H9 (cell line): ENCODE measurements around the gene SNUPN. TPM values are rescaled to one million over a fixed set of nuclear protein-coding genes. Genes with fewer than 3 reads are reported as not detected.
A peak's percentile ranks its signal among the peaks of the same experiment; 100 is the strongest.

Experiments
- DNase-seq: peaks from one replicate; pipeline ENCODE4 v3.0.0-alpha.2; 2017
- H2AFZ ChIP-seq: one replicate; pipeline ENCODE4 v1.6.1; 2013; ENCODE audit warnings: mild to moderate bottlenecking, low read length, control low read depth, moderate library complexity
- H2AK5ac ChIP-seq: 2 replicates; pipeline ENCODE4 v1.6.1; 2013; ENCODE audit warnings: low read length, control low read depth, mixed read lengths; ENCODE audit not compliant: insufficient read length
- H2BK120ac ChIP-seq: one replicate; pipeline ENCODE4 v1.6.1; 2013; ENCODE audit warnings: low read depth, mild to moderate bottlenecking, low read length, control low read depth, inconsistent platforms; ENCODE audit not compliant: poor library complexity, severe bottlenecking
- H2BK12ac ChIP-seq: 2 replicates; pipeline ENCODE4 v1.6.1; 2013; ENCODE audit warnings: low read length, control low read depth, mixed read lengths, low read depth; ENCODE audit not compliant: insufficient read length
- H2BK15ac ChIP-seq: 2 replicates; pipeline ENCODE4 v1.6.1; 2013; ENCODE audit warnings: low read depth, low read length, control low read depth
- H2BK20ac ChIP-seq: one replicate; pipeline ENCODE4 v1.6.1; 2013; ENCODE audit warnings: low read depth, mild to moderate bottlenecking, low read length, control low read depth, inconsistent platforms; ENCODE audit not compliant: poor library complexity, severe bottlenecking
- H2BK5ac ChIP-seq: 2 replicates; pipeline ENCODE4 v1.6.1; 2013; ENCODE audit warnings: low read length, control low read depth, mixed read lengths; ENCODE audit not compliant: insufficient read length
- H3K14ac ChIP-seq: 2 replicates; pipeline ENCODE4 v1.6.1; 2013; ENCODE audit warnings: low read length, control low read depth; ENCODE audit not compliant: insufficient read depth
- H3K18ac ChIP-seq: 2 replicates; pipeline ENCODE4 v1.6.1; 2013; ENCODE audit warnings: low read depth, mild to moderate bottlenecking, mixed read lengths, low read length, control low read depth; ENCODE audit not compliant: insufficient read length
- H3K23ac ChIP-seq: 2 replicates; pipeline ENCODE4 v1.6.1; 2013; ENCODE audit warnings: low read length, control low read depth, mixed read lengths, low read depth; ENCODE audit not compliant: insufficient read length
- H3K23me2 ChIP-seq: 2 replicates; pipeline ENCODE4 v1.6.1; 2013; ENCODE audit warnings: low read depth, mild to moderate bottlenecking, mixed read lengths, low read length, control low read depth; ENCODE audit not compliant: insufficient read length, poor library complexity, severe bottlenecking
- H3K27ac ChIP-seq: 2 replicates; pipeline ENCODE4 v1.5.1; 2013; ENCODE audit warnings: low read length, control low read depth, mixed read lengths, low read depth; ENCODE audit not compliant: insufficient read length
- H3K27me3 ChIP-seq: 2 replicates; pipeline ENCODE4 v1.6.1; 2013; ENCODE audit warnings: low read length, control low read depth, inconsistent platforms; ENCODE audit not compliant: insufficient read depth
- H3K4ac ChIP-seq: 2 replicates; pipeline ENCODE4 v1.6.1; 2013; ENCODE audit warnings: low read depth, mild to moderate bottlenecking, control low read depth, inconsistent platforms, low read length, moderate library complexity
- H3K4me1 ChIP-seq: 2 replicates; pipeline ENCODE4 v1.6.1; 2013; ENCODE audit warnings: low read length, control low read depth, inconsistent platforms; ENCODE audit not compliant: insufficient read depth
- H3K4me2 ChIP-seq: 2 replicates; pipeline ENCODE4 v1.6.1; 2013; ENCODE audit warnings: low read length, control low read depth, mixed read lengths; ENCODE audit not compliant: insufficient read length, insufficient read depth
- H3K56ac ChIP-seq: 2 replicates; pipeline ENCODE4 v1.6.1; 2013; ENCODE audit warnings: low read depth, mild to moderate bottlenecking, mixed read lengths, low read length, control low read depth; ENCODE audit not compliant: insufficient read length
- H3K79me1 ChIP-seq: 2 replicates; pipeline ENCODE4 v1.6.1; 2013; ENCODE audit warnings: low read depth, mild to moderate bottlenecking, moderate library complexity, low read length, control low read depth, inconsistent platforms; ENCODE audit not compliant: insufficient read depth, poor library complexity, severe bottlenecking
- H3K79me2 ChIP-seq: 2 replicates; pipeline ENCODE4 v1.6.1; 2013; ENCODE audit warnings: low read length, control low read depth, inconsistent platforms; ENCODE audit not compliant: insufficient read depth
- H3K9ac ChIP-seq: 2 replicates; pipeline ENCODE4 v1.6.1; 2013; ENCODE audit warnings: low read length, control low read depth, mixed read lengths; ENCODE audit not compliant: insufficient read length; ENCODE audit errors: extremely low read depth
- H3K9me3 ChIP-seq: one replicate; pipeline ENCODE4 v1.6.1; 2013; ENCODE audit warnings: low read depth, low read length, inconsistent platforms; ENCODE audit not compliant: control insufficient read depth
- H3T11ph ChIP-seq: one replicate; pipeline ENCODE4 v1.6.1; 2013; ENCODE audit warnings: mild to moderate bottlenecking, low read length, control low read depth, inconsistent platforms
- H4K20me1 ChIP-seq: one replicate; pipeline ENCODE4 v1.6.1; 2013; ENCODE audit not compliant: control insufficient read depth, insufficient read length, insufficient read depth
- H4K5ac ChIP-seq: 2 replicates; pipeline ENCODE4 v1.6.1; 2013; ENCODE audit warnings: low read depth, mild to moderate bottlenecking, mixed read lengths, low read length, control low read depth; ENCODE audit not compliant: insufficient read length
- H4K8ac ChIP-seq: replicated peaks from 2 replicates; pipeline ENCODE4 v1.6.1; 2013; ENCODE audit warnings: low read length, control low read depth, mixed read lengths, low read depth; ENCODE audit not compliant: insufficient read length
- H4K91ac ChIP-seq: 2 replicates; pipeline ENCODE4 v1.6.1; 2013; ENCODE audit warnings: low read depth, mild to moderate bottlenecking, moderate library complexity, mixed read lengths, low read length, control low read depth; ENCODE audit not compliant: insufficient read length
- H3K27ac Mint-ChIP-seq, 3 experiments: 2 replicates in 2 of 3; 3 replicates in 1 of 3; pipeline ENCODE4 v1.8.0; 2020 to 2021; ENCODE audit warnings: mixed read lengths in 3 of 3, mild to moderate bottlenecking in 1 of 3, moderate library complexity in 1 of 3
- H3K27me3 Mint-ChIP-seq: 2 replicates; pipeline ENCODE4 v1.8.0; 2021; ENCODE audit warnings: low read depth, mild to moderate bottlenecking, moderate library complexity, mixed read lengths
- H3K36me3 Mint-ChIP-seq, 3 experiments: 2 replicates in 2 of 3; 3 replicates in 1 of 3; pipeline ENCODE4 v1.8.0; 2020 to 2021; ENCODE audit warnings: low read depth in 3 of 3, mixed read lengths in 3 of 3; ENCODE audit not compliant: insufficient read depth in 1 of 3
- H3K4me1 Mint-ChIP-seq, 2 experiments: 2 replicates each; pipeline ENCODE4 v1.8.0; 2020; ENCODE audit warnings: mixed read lengths in 2 of 2
- H3K4me3 Mint-ChIP-seq, 2 experiments: 2 replicates in 1 of 2; 3 replicates in 1 of 2; pipeline ENCODE4 v1.8.0; 2020 to 2021; ENCODE audit warnings: mild to moderate bottlenecking in 2 of 2, mixed read lengths in 2 of 2, moderate library complexity in 1 of 2
- H3K9me3 Mint-ChIP-seq, 2 experiments: 2 replicates in 1 of 2; 3 replicates in 1 of 2; pipeline ENCODE4 v1.8.0; 2020; ENCODE audit warnings: mild to moderate bottlenecking in 2 of 2, mixed read lengths in 2 of 2, moderate library complexity in 1 of 2
- WGBS: extraction: QIAGEN DNeasy Blood & Tissue Kit; methylation state at CpG from one replicate; pipeline ENCODE4 v1.1.7; 2013; ENCODE audit warnings: missing lambda C conversion rate, low lambda C conversion rate, mixed read lengths; ENCODE audit not compliant: insufficient read length; ENCODE audit errors: extremely low coverage; 5-methylcytosine and 5-hydroxymethylcytosine counted together
- total RNA-seq: library from RNA; stranded (reverse); gene quantifications from 2 replicates; pipeline ENCODE4 v1.2.1, GENCODE V29; 2021
- TF ChIP-seq, protein P1 (sequence below): fragments of 200-600 bp; sonication (generic); conservative IDR thresholded peaks from 3 replicates; pipeline ENCODE4 v1.8.0; 2021; ENCODE audit warnings: antibody characterized with exemption, mild to moderate bottlenecking

Gene SNUPN
- total RNA-seq, 1 experiment from 2014 or later, result 32.7 TPM

GRCh38 chr15:75646944-75647364 is 21.4 kb upstream of the SNUPN start:
- no peak overlapping the region; a peak in 1 of 7 replicates for H3K27ac Mint-ChIP-seq
- H4K8ac ChIP-seq, result no peak overlapping the region
- H4K20me1 ChIP-seq, result no peaks in the 10 kb centered on the region
- H3K23me2 ChIP-seq, result peaks cover 17% of the 10 kb centered on the region
- H2BK12ac ChIP-seq, result no peak overlapping the region
- no peaks in the 10 kb centered on the region for H3K9me3 ChIP-seq
- no peak overlapping the region for H2BK5ac ChIP-seq
- TF ChIP-seq, protein P1, sequence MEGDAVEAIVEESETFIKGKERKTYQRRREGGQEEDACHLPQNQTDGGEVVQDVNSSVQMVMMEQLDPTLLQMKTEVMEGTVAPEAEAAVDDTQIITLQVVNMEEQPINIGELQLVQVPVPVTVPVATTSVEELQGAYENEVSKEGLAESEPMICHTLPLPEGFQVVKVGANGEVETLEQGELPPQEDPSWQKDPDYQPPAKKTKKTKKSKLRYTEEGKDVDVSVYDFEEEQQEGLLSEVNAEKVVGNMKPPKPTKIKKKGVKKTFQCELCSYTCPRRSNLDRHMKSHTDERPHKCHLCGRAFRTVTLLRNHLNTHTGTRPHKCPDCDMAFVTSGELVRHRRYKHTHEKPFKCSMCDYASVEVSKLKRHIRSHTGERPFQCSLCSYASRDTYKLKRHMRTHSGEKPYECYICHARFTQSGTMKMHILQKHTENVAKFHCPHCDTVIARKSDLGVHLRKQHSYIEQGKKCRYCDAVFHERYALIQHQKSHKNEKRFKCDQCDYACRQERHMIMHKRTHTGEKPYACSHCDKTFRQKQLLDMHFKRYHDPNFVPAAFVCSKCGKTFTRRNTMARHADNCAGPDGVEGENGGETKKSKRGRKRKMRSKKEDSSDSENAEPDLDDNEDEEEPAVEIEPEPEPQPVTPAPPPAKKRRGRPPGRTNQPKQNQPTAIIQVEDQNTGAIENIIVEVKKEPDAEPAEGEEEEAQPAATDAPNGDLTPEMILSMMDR, result no peak
- peaks cover 42 to 45% of the 10 kb centered on the region in 2 experiments for H3K4me1 Mint-ChIP-seq
- H3K27me3 Mint-ChIP-seq, result peaks cover 23% of the 10 kb centered on the region
- H3K4me3 Mint-ChIP-seq, result peak overlapping the region; percentile 88 to 93
- H2AFZ ChIP-seq, result no peak overlapping the region
- H3K23ac ChIP-seq, result no peak overlapping the region
- peak; percentile 45 for DNase-seq
- no peak overlapping the region for H3K27ac ChIP-seq
- no peak overlapping the region for H3T11ph ChIP-seq
- no peak overlapping the region for H3K18ac ChIP-seq
- H3K27me3 ChIP-seq, result peaks cover 4% of the 10 kb centered on the region; the same call in 1 of the 2 replicates
- no peak overlapping the region for H3K14ac ChIP-seq
- H2BK20ac ChIP-seq, result no peak overlapping the region
- H4K91ac ChIP-seq, result no peak overlapping the region
- WGBS, result no CpG with 5 or more reads among the region's 26 CpGs
- peaks cover 9% of the 10 kb centered on the region; the same call in 1 of the 2 replicates for H3K79me2 ChIP-seq
- peaks cover 10 to 30% (median 26%) of the 10 kb centered on the region in 3 experiments for H3K36me3 Mint-ChIP-seq
- H3K9ac ChIP-seq, result peak overlapping the region; percentile 36
- no peak overlapping the region for H2BK15ac ChIP-seq
- H4K5ac ChIP-seq, result no peak overlapping the region
- H3K4me1 ChIP-seq, result peaks cover 3% of the 10 kb centered on the region; the same call in 1 of the 2 replicates
- no peaks in the 10 kb centered on the region for H3K9me3 Mint-ChIP-seq
- H3K4me2 ChIP-seq, result peak overlapping the region; percentile 86
- H3K79me1 ChIP-seq, result no peaks in the 10 kb centered on the region
- H3K4ac ChIP-seq, result no peak overlapping the region
- no peak overlapping the region for H2BK120ac ChIP-seq
- no peak overlapping the region for H2AK5ac ChIP-seq
- H3K56ac ChIP-seq, result no peak overlapping the region
